Loucy (cell line): ENCODE measurements around the gene EPB42.

Experiments used
- H2AFZ ChIP-seq: fragments of 200-600 bp; sonication (generic); 2 replicates; pipeline ENCODE4 v1.6.0; 2016; ENCODE audit warnings: antibody characterized with exemption, mild to moderate bottlenecking, low read length, moderate library complexity
- H3F3A ChIP-seq: fragments of 200-600 bp; 2 replicates; pipeline ENCODE4 v1.6.0; 2016; ENCODE audit warnings: antibody characterized with exemption, low read depth, mild to moderate bottlenecking
- H3K27me3 ChIP-seq: fragments of 200-600 bp; sonication (generic); 2 replicates; pipeline ENCODE4 v1.6.1; 2014; ENCODE audit warnings: low read length, mild to moderate bottlenecking; ENCODE audit not compliant: insufficient read depth, poor library complexity, severe bottlenecking
- H3K36me3 ChIP-seq: fragments of 200-600 bp; sonication (generic); 2 replicates; pipeline ENCODE4 v1.6.1; 2016; ENCODE audit warnings: low read length; ENCODE audit not compliant: insufficient read depth
- H3K4me1 ChIP-seq: fragments of 200-600 bp; sonication (generic); 2 replicates; pipeline ENCODE4 v1.5.1; 2014; ENCODE audit warnings: low read length, mild to moderate bottlenecking; ENCODE audit not compliant: insufficient read depth, poor library complexity, severe bottlenecking
- H3K4me2 ChIP-seq: fragments of 200-600 bp; sonication (generic); 2 replicates; pipeline ENCODE4 v1.6.0; 2014; ENCODE audit warnings: antibody characterized with exemption, low read length, low read depth, mild to moderate bottlenecking; ENCODE audit not compliant: poor library complexity, severe bottlenecking
- H3K4me3 ChIP-seq: fragments of 200-600 bp; sonication (generic); 2 replicates; pipeline ENCODE4 v1.5.1; 2014; ENCODE audit warnings: low read length, mild to moderate bottlenecking, mixed read lengths; ENCODE audit not compliant: poor library complexity, severe bottlenecking
- H3K79me2 ChIP-seq: fragments of 200-600 bp; sonication (generic); 2 replicates; pipeline ENCODE4 v1.6.1; 2014; ENCODE audit warnings: low read length; ENCODE audit not compliant: insufficient read depth
- H3K9ac ChIP-seq: fragments of 200-600 bp; sonication (generic); 2 replicates; pipeline ENCODE4 v1.6.0; 2014; ENCODE audit warnings: mild to moderate bottlenecking, low read depth, low read length, moderate library complexity; ENCODE audit not compliant: poor library complexity, severe bottlenecking
- H3K9me2 ChIP-seq: fragments of 200-600 bp; sonication (generic); replicated peaks from 2 replicates; pipeline ENCODE4 v1.6.1; 2016; ENCODE audit warnings: low read depth, low read length, mixed read lengths
- H3K9me3 ChIP-seq: fragments of 200-600 bp; sonication (generic); 2 replicates; pipeline ENCODE4 v1.6.1; 2014; ENCODE audit warnings: mild to moderate bottlenecking, antibody characterized with exemption, low read length, low read depth; ENCODE audit not compliant: insufficient read depth
- H4K20me1 ChIP-seq: fragments of 200-600 bp; sonication (generic); 2 replicates; pipeline ENCODE4 v1.6.0; 2014; ENCODE audit warnings: antibody characterized with exemption, low read length, mild to moderate bottlenecking; ENCODE audit not compliant: insufficient read depth, poor library complexity, severe bottlenecking
- EZH2phosphoT487 ChIP-seq: fragments of 200-600 bp; IDR thresholded peaks from 2 replicates; pipeline ENCODE4 v1.6.1; 2018; ENCODE audit warnings: antibody characterized with exemption, mild to moderate bottlenecking, moderate library complexity, borderline replicate concordance
- TF ChIP-seq, protein P1 (sequence below): fragments of 200-600 bp; sonication (generic); conservative IDR thresholded peaks from 2 replicates; pipeline ENCODE4 v1.5.1; 2014; ENCODE audit warnings: mild to moderate bottlenecking, antibody characterized with exemption, low read length

The EPB42 gene

DNA sequence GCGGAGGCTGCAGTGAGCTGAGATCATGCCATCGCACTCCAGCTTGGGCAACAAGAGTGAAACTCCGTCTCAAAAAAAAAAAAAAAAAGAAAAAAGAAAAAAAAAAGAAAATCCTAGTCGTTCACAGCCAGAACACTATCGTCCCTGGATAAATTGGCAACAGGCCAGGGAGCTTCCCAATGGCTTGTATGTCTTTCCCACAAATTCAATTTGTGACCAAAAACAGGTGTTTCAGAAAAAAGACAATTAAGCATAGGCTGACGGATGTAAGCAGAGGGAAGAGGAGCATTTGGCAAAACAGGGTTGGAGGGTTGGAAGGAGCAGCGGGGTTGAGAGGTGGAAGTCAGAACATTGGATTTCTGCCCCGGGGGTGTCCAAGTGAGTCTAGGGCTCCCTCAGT, 8.5 kb downstream of the EPB42 start:
- Histone ChIP-seq H3K36me3 (no peaks in the 10 kb centered on the region), H3K4me1 (no peaks in the 10 kb centered on the region), H3F3A (no peaks in the 10 kb centered on the region), H3K9ac (no peak overlapping the region), H3K9me3 (no peaks in the 10 kb centered on the region), H2AFZ (no peak overlapping the region), H3K79me2 (no peaks in the 10 kb centered on the region), H3K9me2 (no peaks in the 10 kb centered on the region), H3K27me3 (no peaks in the 10 kb centered on the region), H4K20me1 (no peaks in the 10 kb centered on the region), H3K4me2 (no peak overlapping the region), H3K4me3 (no peak overlapping the region)
- TF ChIP-seq, protein P1, sequence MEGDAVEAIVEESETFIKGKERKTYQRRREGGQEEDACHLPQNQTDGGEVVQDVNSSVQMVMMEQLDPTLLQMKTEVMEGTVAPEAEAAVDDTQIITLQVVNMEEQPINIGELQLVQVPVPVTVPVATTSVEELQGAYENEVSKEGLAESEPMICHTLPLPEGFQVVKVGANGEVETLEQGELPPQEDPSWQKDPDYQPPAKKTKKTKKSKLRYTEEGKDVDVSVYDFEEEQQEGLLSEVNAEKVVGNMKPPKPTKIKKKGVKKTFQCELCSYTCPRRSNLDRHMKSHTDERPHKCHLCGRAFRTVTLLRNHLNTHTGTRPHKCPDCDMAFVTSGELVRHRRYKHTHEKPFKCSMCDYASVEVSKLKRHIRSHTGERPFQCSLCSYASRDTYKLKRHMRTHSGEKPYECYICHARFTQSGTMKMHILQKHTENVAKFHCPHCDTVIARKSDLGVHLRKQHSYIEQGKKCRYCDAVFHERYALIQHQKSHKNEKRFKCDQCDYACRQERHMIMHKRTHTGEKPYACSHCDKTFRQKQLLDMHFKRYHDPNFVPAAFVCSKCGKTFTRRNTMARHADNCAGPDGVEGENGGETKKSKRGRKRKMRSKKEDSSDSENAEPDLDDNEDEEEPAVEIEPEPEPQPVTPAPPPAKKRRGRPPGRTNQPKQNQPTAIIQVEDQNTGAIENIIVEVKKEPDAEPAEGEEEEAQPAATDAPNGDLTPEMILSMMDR, result no peak
- no peak for TF ChIP-seq EZH2phosphoT487

- Histone ChIP-seq H3K4me1 (no peaks in the 10 kb centered on the region), H4K20me1 (no peaks in the 10 kb centered on the region), H3K27me3 (no peaks in the 10 kb centered on the region), H3K4me3 (no peak overlapping the region), H3K9ac (no peak overlapping the region), H2AFZ (no peak overlapping the region), H3F3A (no peaks in the 10 kb centered on the region), H3K9me2 (no peaks in the 10 kb centered on the region), H3K9me3 (no peaks in the 10 kb centered on the region), H3K36me3 (no peaks in the 10 kb centered on the region), H3K79me2 (no peaks in the 10 kb centered on the region), H3K4me2 (no peak overlapping the region)
- no peak for TF ChIP-seq EZH2phosphoT487
- TF ChIP-seq, protein P1, result no peak
These were observed 9.5 kb downstream of the EPB42 start for GRCh38 chr15:43211224-43211735.

GRCh38 chr15:43210807-43211206, 10.0 kb downstream of the EPB42 start:
- Histone ChIP-seq H3K9me3 (no peaks in the 10 kb centered on the region), H3K4me3 (no peak overlapping the region), H2AFZ (no peak overlapping the region), H3K4me2 (no peak overlapping the region), H3K79me2 (no peaks in the 10 kb centered on the region), H3K27me3 (no peaks in the 10 kb centered on the region), H3K9me2 (no peaks in the 10 kb centered on the region), H3F3A (no peaks in the 10 kb centered on the region), H3K9ac (no peak overlapping the region), H3K4me1 (no peaks in the 10 kb centered on the region), H3K36me3 (no peaks in the 10 kb centered on the region), H4K20me1 (no peaks in the 10 kb centered on the region)
- no peak for TF ChIP-seq EZH2phosphoT487
- TF ChIP-seq, protein P1, result no peak
